HepG2 (cell line): Measurements from ENCODE around the gene PIEZO1. TPM values are rescaled to one million over a fixed set of nuclear protein-coding genes. Genes with fewer than 3 reads are reported as not detected.

Source experiments
- ATAC-seq: fragments of 200-7000 bp; cut with Tn5 transposase; 3 replicates; pipeline ENCODE4 v1.9.1; 2020; ENCODE audit warnings: mild to moderate bottlenecking, moderate library complexity
- BruUV-seq: library from RNA; stranded (reverse); fragments of 400-500 nt; replicated peaks from 2 replicates; lab custom pipeline; 2021; lab: Mats Ljungman, UMichigan
- CTCF ChIA-PET: fragments of 300-600 bp; formaldehyde crosslinking; extraction: SDS; loops from one replicate; lab custom pipeline; 2021; ENCODE audit warnings: low total read pairs, inconsistent platforms, low intra/inter-chr PET ratio; lab: Yijun Ruan, JAX
- POLR2A ChIA-PET: fragments of 350-600 bp; sonication (Branson Sonifier 250); formaldehyde crosslinking; loops from one replicate; lab custom pipeline; 2020; ENCODE audit warnings: antibody characterized with exemption, inconsistent platforms; lab: Yijun Ruan, JAX
- DNase-seq: peaks from one replicate; pipeline ENCODE4 v3.0.0-alpha.2; 2015; ENCODE audit warnings: low spot score
- FAIRE-seq: peaks from 3 replicates; lab custom pipeline; 2011; peaks lifted over from hg19 to GRCh38; lab: Jason Lieb, UNC
- H2AFZ ChIP-seq: one replicate; pipeline ENCODE4 v1.6.1; 2011; ENCODE audit warnings: low read length, inconsistent platforms
- H3K27ac ChIP-seq: fragments of 300-600 bp; 3 replicates; pipeline ENCODE4 v1.8.0; 2011; ENCODE audit warnings: mixed run types, mild to moderate bottlenecking, mixed read lengths, low read length, inconsistent platforms; ENCODE audit not compliant: insufficient read depth; ENCODE audit errors: extremely low read length
- H3K27me3 ChIP-seq, 2 experiments: fragments of 200-600 bp in 1 of 2; 2 replicates in 1 of 2; 3 replicates in 1 of 2; pipeline versions ENCODE4 v1.6.0 to v1.8.0; 2011; ENCODE audit warnings: low read length in 2 of 2, mild to moderate bottlenecking in 2 of 2, moderate library complexity in 2 of 2, inconsistent platforms in 1 of 2; ENCODE audit not compliant: insufficient read depth in 2 of 2, control insufficient read depth in 1 of 2
- H3K36me3 ChIP-seq, 2 experiments: fragments of 200-600 bp in 1 of 2; replicated peaks in 1 of 2; 2 replicates in 1 of 2; 3 replicates in 1 of 2; pipeline versions ENCODE4 v1.5.1 to v1.8.0; 2011; ENCODE audit warnings: low read length in 2 of 2, inconsistent platforms in 1 of 2; ENCODE audit not compliant: insufficient read depth in 2 of 2, control insufficient read depth in 1 of 2
- H3K4me1 ChIP-seq: 2 replicates; pipeline ENCODE4 v1.5.1; 2012; ENCODE audit warnings: low read length, inconsistent platforms; ENCODE audit not compliant: insufficient read depth
- H3K4me2 ChIP-seq: 2 replicates; pipeline ENCODE4 v1.6.0; 2011; ENCODE audit warnings: low read depth, low read length, inconsistent platforms
- H3K4me3 ChIP-seq, 3 experiments: fragments of 200-600 bp in 1 of 3; sonication (generic), shearing (Covaris generic) in 1 of 3; replicated peaks in 1 of 3; 2 replicates each; pipeline ENCODE4 v1.5.1; 2011 to 2016; ENCODE audit warnings: low read length in 3 of 3, inconsistent platforms in 2 of 3, low read depth in 2 of 3, mild to moderate bottlenecking in 2 of 3, control low read depth in 1 of 3, mixed read lengths in 1 of 3; ENCODE audit not compliant: insufficient read depth in 1 of 3
- H3K79me2 ChIP-seq: one replicate; pipeline ENCODE4 v1.6.1; 2011; ENCODE audit warnings: low read length, inconsistent platforms; ENCODE audit not compliant: insufficient read depth
- H3K9ac ChIP-seq: 2 replicates; pipeline ENCODE4 v1.6.0; 2011; ENCODE audit warnings: mild to moderate bottlenecking, low read depth, low read length, inconsistent platforms; ENCODE audit not compliant: insufficient read depth
- H3K9me3 ChIP-seq: 2 replicates; pipeline ENCODE4 v1.5.1; 2012; ENCODE audit warnings: mild to moderate bottlenecking, low read length
- H4K20me1 ChIP-seq: 2 replicates; pipeline ENCODE4 v1.6.0; 2011; ENCODE audit warnings: inconsistent platforms, mild to moderate bottlenecking, low read length, moderate library complexity; ENCODE audit not compliant: insufficient read depth
- AGO2 ChIP-seq: fragments of 200-400 bp; formaldehyde crosslinking; optimal IDR thresholded peaks from 2 replicates; pipeline ENCODE3; 2017; ENCODE audit warnings: mild to moderate bottlenecking, low read depth, low read length, moderate library complexity
- CHCHD3 ChIP-seq: sonication (generic); formaldehyde crosslinking; IDR thresholded peaks from 2 replicates; pipeline ENCODE4 v1.8.0; 2022; ENCODE audit warnings: mild to moderate bottlenecking, missing genetic modification reagents, moderate library complexity
- ELF4 ChIP-seq: sonication (generic); formaldehyde crosslinking; IDR thresholded peaks from 2 replicates; pipeline ENCODE4 v1.5.0; 2020; ENCODE audit warnings: missing genetic modification reagents, mild to moderate bottlenecking, moderate library complexity, borderline replicate concordance
- HES4 ChIP-seq: sonication (generic); formaldehyde crosslinking; IDR thresholded peaks from 2 replicates; pipeline ENCODE4 v1.9.0; 2021; ENCODE audit warnings: mild to moderate bottlenecking, missing genetic modification reagents, borderline replicate concordance
- MEIS2 ChIP-seq: sonication (generic); formaldehyde crosslinking; IDR thresholded peaks from 2 replicates; pipeline ENCODE4 v1.9.0; 2021; ENCODE audit warnings: mild to moderate bottlenecking, missing genetic modification reagents
- NFE2L2 ChIP-seq: fragments of 150-350 bp; IDR thresholded peaks from 2 replicates; pipeline ENCODE4 v1.6.1; 2014; ENCODE audit warnings: low read length
- RBM22 ChIP-seq: fragments of 200-400 bp; formaldehyde crosslinking; optimal IDR thresholded peaks from 2 replicates; pipeline ENCODE3; 2017; ENCODE audit warnings: mild to moderate bottlenecking, low read length, moderate library complexity
- ZFP41 ChIP-seq: sonication (generic); formaldehyde crosslinking; IDR thresholded peaks from 2 replicates; pipeline ENCODE4 v1.4.0; 2020; ENCODE audit warnings: mild to moderate bottlenecking, missing genetic modification reagents, borderline replicate concordance
- ZNF280D ChIP-seq: sonication (generic); formaldehyde crosslinking; IDR thresholded peaks from 2 replicates; pipeline ENCODE4 v1.5.1; 2020; ENCODE audit warnings: mild to moderate bottlenecking, missing genetic modification reagents
- ZZZ3 ChIP-seq: sonication (generic); formaldehyde crosslinking; IDR thresholded peaks from 2 replicates; pipeline ENCODE4 v1.4.0; 2020; ENCODE audit warnings: missing genetic modification reagents, mild to moderate bottlenecking, borderline replicate concordance
- WGBS: methylation state at CpG from one replicate; pipeline ENCODE4 v1.1.6; 2017; ENCODE audit warnings: low lambda C conversion rate; 5-methylcytosine and 5-hydroxymethylcytosine counted together
- in situ Hi-C: cut with HindIII; loops from 2 replicates; pipeline ENCODE4 v1.10.0; 2017; ENCODE audit warnings: low pct_unique_long_range_greater_than_20kb; ENCODE audit not compliant: extremely low pct_ligation_motif_present
- intact Hi-C: fragments of 100-400 bp; cut with micrococcal nuclease; formaldehyde crosslinking; loops from one replicate; pipeline ENCODE4 v1.10.0; 2022; ENCODE audit not compliant: unreplicated experiment
- polyA plus RNA-seq, 8 experiments: library from polyadenylated mRNA; depleted of rRNA in 3 of 8; stranded (reverse) in 7 of 8; unstranded in 1 of 8; fragments of >200 nt; fragmentation: Illumina TruSeq in 4 of 8; extraction: Trizol in 4 of 8; gene quantifications; 2 replicates each; pipeline versions ENCODE4 v1.2.1 to v1.2.3, GENCODE V29; 2011 to 2016; ENCODE audit warnings: low read depth in 4 of 8, missing spikeins in 1 of 8, mixed read lengths in 1 of 8; ENCODE audit not compliant: insufficient read depth in 1 of 8
- total RNA-seq, 5 experiments: library from RNA; depleted of rRNA; stranded (reverse); fragments of >200 nt; fragmentation: Illumina TruSeq; extraction: Trizol; gene quantifications; 2 replicates each; pipeline ENCODE4 v1.2.3, GENCODE V29; 2016; ENCODE audit warnings: low read depth in 1 of 5

PIEZO1 gene
- total and polyA plus RNA-seq, 2 of the 13 experiments (the other 11 are each of a cell fraction or from before 2014, with no cell fraction given) = 67.9 to 85.0 TPM

DNA sequence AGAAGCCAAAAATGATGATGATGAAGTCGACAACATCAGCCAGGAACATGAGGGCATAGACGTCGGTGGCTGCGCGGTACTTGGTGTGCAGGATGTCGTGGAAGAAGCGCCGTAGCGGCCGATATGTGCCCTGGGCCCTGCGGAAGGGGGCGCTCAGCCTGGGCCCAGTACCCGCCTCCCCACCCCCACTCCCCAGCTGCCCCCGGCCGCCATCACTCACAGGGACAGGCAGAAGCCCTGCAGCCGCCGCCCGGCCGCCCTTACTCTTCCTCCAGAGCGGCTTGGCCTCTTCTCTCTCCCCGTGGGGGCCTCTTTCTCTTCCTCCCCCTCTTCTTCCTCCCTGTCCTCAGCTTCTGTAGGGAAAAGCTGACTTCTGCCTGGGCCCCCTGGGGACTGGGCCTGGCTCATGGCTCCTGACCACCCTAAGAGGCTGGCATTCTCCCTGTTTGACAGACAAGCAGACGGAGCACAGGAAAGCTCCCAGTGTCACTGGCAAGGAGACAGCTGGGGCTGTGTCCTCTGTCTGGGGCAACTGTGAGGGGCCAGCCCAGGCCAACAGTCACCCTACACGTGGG lies 64.5 kb downstream of the PIEZO1 start:
- H4K20me1 ChIP-seq = no peaks in the 10 kb centered on the region
- H3K4me2 ChIP-seq = no peak overlapping the region
- intact Hi-C loops = no loop called here
- ATAC-seq (no peak), DNase-seq (no peak), FAIRE-seq (no peak)
- peaks cover 67 to 94% of the 10 kb centered on the region in 2 experiments; a peak in 4 of 5 replicates for H3K36me3 ChIP-seq
- BruUV-seq = no TSS peak
- H3K79me2 ChIP-seq = no peaks in the 10 kb centered on the region
- POLR2A ChIA-PET = no interaction called here
- TF ChIP-seq NFE2L2 (no peak), CHCHD3 (CRISPR knock-in tag) (no peak), MEIS2 (CRISPR knock-in tag) (no peak), HES4 (CRISPR knock-in tag) (no peak), ZFP41 (no peak), ZZZ3 (CRISPR knock-in tag) (no peak), ELF4 (CRISPR knock-in tag) (no peak)
- no peak overlapping the region for H3K27ac ChIP-seq
- in situ Hi-C loops = no loop called here
- H3K27me3 ChIP-seq = no peaks in the 10 kb centered on the region
- H2AFZ ChIP-seq = no peak overlapping the region
- CTCF ChIA-PET = no interaction called here
- no peaks in the 10 kb centered on the region for H3K9me3 ChIP-seq
- no peak overlapping the region for H3K4me3 ChIP-seq
- no peaks in the 10 kb centered on the region for H3K4me1 ChIP-seq
- no peak overlapping the region for H3K9ac ChIP-seq
- WGBS = 97% methylated on average over 23 of the region's 23 CpGs

DNA sequence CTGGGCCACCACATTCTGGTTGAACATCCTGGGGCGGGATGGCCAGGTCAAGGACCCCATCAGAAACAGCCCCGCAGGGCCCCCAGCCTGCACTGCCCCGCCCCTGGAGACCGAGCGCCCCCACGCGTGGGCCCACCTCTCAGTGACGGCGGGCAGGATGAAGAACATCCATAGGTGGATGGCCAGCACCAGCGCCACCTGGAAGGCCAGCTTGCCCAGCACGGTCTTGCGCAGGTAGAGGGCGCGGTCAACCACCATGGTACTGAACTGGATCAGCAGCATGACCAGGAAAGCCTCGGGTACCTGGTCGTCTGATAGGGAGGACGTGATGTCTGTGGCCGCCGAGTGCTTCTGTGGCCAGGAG lies 65.1 kb downstream of the PIEZO1 start:
- Histone ChIP-seq H3K9ac (no peak overlapping the region), H2AFZ (no peak overlapping the region), H3K36me3 (peaks cover 63 to 92% of the 10 kb centered on the region in 2 experiments; a peak in 4 of 5 replicates), H4K20me1 (no peaks in the 10 kb centered on the region), H3K4me3 (no peak overlapping the region), H3K79me2 (no peaks in the 10 kb centered on the region), H3K9me3 (no peaks in the 10 kb centered on the region), H3K4me2 (no peak overlapping the region), H3K4me1 (no peaks in the 10 kb centered on the region), H3K27me3 (no peaks in the 10 kb centered on the region), H3K27ac (no peak overlapping the region)
- ATAC-seq (no peak), FAIRE-seq (no peak), DNase-seq (no peak)
- ChIA-PET CTCF (no interaction called here), POLR2A (no interaction called here)
- in situ Hi-C loops (no loop called here), intact Hi-C loops (no loop called here)
- 97% methylated on average over 11 of the region's 19 CpGs for WGBS
- BruUV-seq = no TSS peak
- TF ChIP-seq RBM22 (peak; percentile 59), ZNF280D (CRISPR knock-in tag) (no peak), AGO2 (peak; percentile 79)
